Lower lobe of right lung (tissue), 2 donors: ENCODE data around the gene RANBP1. TPM values are rescaled to one million over a fixed set of nuclear protein-coding genes. Genes with fewer than 3 reads are reported as not detected.
A peak's percentile ranks its signal among the peaks of the same experiment; 100 is the strongest.

ENCODE experiments used
- ATAC-seq, 2 donors: fragments of 200-7000 bp; cut with Tn5 transposase; one replicate each; pipeline ENCODE4 v1.9.1; 2020 to 2022; ENCODE audit warnings: mild to moderate bottlenecking in 2 of 2, moderate library complexity in 2 of 2
- DNase-seq: peaks from one replicate; pipeline ENCODE4 v3.0.0-alpha.2; 2020
- H3K27ac ChIP-seq: fragments of 200-600 bp; one replicate; pipeline ENCODE4 v1.8.0; 2022
- H3K27me3 ChIP-seq: fragments of 200-600 bp; one replicate; pipeline ENCODE4 v1.8.0; 2022; ENCODE audit warnings: low read depth
- H3K36me3 ChIP-seq: fragments of 200-600 bp; one replicate; pipeline ENCODE4 v1.8.0; 2022; ENCODE audit warnings: mild to moderate bottlenecking
- H3K4me1 ChIP-seq: fragments of 200-600 bp; one replicate; pipeline ENCODE4 v1.8.0; 2022
- H3K4me3 ChIP-seq: fragments of 200-600 bp; one replicate; pipeline ENCODE4 v1.8.0; 2022; ENCODE audit warnings: mild to moderate bottlenecking
- H3K9me3 ChIP-seq: fragments of 200-600 bp; one replicate; pipeline ENCODE4 v1.8.0; 2022
- intact Hi-C: fragments of 100-400 bp; cut with DNase I; formaldehyde crosslinking; loops from one replicate; pipeline ENCODE4 v1.11.0; 2022
- total RNA-seq: library from RNA; stranded (reverse); fragmentation: NEBNext Ultra II Directional; extraction: Animal tissue kit (Norgen Biotek cat#: 25700); gene quantifications from one replicate; pipeline ENCODE4 v1.2.1, GENCODE V29; 2021
- TF ChIP-seq, protein P1 (sequence below): fragments of 200-600 bp; IDR thresholded peaks from one replicate; pipeline ENCODE4 v1.8.0; 2022; ENCODE audit warnings: antibody characterized with exemption, mild to moderate bottlenecking
- donor health status: DM: no; HTN: yes; CAD: no; lungs with severe emphysema.

RANBP1 gene
- total RNA-seq, 1 donor from 2014 or later = 58.3 TPM

DNA sequence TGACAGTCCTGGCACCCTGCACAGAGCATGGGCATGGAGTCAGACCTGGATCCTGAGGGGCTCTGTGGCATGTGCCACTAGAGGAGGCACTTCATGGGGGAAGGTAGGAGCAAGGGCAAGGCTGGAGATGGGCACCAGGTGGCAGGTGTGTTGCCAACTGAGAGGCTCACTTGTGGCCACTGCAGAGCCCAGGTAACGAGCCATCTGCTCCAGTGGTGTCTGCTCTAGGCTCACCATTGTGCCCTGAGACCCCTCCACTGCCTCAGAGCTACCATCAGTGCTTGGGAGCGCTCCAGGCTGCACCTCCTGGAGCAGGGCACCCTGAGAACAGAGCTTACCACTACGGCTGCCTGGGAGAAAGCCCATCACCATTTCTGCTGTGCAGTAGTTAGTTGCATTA lies 14.4 kb downstream of the RANBP1 start:
- Histone ChIP-seq H3K4me3 (peak overlapping the region; percentile 92), H3K36me3 (peaks cover 24% of the 10 kb centered on the region), H3K27me3 (no peaks in the 10 kb centered on the region), H3K27ac (peak overlapping the region; percentile 95), H3K4me1 (peaks cover 36% of the 10 kb centered on the region), H3K9me3 (no peaks in the 10 kb centered on the region)
- DNase-seq (no peak), ATAC-seq (no peak)
- TF ChIP-seq, protein P1, sequence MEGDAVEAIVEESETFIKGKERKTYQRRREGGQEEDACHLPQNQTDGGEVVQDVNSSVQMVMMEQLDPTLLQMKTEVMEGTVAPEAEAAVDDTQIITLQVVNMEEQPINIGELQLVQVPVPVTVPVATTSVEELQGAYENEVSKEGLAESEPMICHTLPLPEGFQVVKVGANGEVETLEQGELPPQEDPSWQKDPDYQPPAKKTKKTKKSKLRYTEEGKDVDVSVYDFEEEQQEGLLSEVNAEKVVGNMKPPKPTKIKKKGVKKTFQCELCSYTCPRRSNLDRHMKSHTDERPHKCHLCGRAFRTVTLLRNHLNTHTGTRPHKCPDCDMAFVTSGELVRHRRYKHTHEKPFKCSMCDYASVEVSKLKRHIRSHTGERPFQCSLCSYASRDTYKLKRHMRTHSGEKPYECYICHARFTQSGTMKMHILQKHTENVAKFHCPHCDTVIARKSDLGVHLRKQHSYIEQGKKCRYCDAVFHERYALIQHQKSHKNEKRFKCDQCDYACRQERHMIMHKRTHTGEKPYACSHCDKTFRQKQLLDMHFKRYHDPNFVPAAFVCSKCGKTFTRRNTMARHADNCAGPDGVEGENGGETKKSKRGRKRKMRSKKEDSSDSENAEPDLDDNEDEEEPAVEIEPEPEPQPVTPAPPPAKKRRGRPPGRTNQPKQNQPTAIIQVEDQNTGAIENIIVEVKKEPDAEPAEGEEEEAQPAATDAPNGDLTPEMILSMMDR = no peak
- intact Hi-C loops = no loop called here

DNA sequence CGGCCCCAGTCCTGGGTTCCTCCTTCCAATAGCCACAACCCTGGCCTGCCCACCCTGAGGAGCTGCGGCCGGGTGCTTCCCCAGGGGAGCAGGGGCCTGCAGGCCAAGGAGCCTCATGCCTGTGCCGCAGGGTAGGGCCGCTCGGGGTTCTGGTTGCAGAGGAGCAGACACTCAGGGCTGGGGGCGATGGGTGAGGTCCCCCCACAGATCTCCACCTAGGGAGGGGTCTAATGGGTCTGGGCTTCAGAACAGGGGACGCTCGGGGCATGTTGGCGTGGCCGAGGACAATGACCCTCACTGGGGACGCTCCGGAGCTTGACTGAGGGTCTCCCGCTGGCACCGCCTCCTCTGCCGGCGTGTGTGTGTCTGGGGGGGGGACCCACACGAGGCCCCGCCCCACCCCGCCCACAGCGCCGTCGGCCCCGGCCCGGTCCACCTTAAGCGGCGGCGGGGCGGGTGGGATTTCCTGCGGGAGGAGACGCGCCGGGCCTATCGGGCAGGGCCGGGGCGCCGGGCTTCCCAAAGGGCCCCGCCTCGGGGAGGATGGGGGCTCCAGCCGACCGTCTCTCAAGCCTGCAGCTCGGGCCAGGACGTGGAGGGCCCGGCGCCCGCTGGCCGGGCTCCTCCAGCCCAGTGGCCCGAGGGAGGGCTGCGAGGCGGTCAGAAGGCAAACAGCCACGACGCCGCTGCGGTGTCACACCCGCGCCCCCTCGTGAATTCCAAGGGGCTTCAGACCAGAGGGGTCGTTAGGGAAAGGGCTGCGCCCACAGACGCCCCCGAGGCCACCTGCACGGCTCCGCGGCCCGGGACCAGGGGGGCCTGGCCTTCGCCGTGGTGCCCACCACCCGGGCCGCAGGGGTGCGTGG lies 15.1 kb downstream of the RANBP1 start:
- peaks cover 17% of the 10 kb centered on the region for H3K36me3 ChIP-seq
- TF ChIP-seq, protein P1 = no peak
- peak overlapping the region; percentile 95 for H3K27ac ChIP-seq
- DNase-seq = peak; percentile 92
- H3K4me1 ChIP-seq = peaks cover 42% of the 10 kb centered on the region
- intact Hi-C loops = no loop called here
- H3K27me3 ChIP-seq = no peaks in the 10 kb centered on the region
- ATAC-seq = peak; percentile 91 to 95
- peak overlapping the region; percentile 92 for H3K4me3 ChIP-seq
- no peaks in the 10 kb centered on the region for H3K9me3 ChIP-seq

DNA sequence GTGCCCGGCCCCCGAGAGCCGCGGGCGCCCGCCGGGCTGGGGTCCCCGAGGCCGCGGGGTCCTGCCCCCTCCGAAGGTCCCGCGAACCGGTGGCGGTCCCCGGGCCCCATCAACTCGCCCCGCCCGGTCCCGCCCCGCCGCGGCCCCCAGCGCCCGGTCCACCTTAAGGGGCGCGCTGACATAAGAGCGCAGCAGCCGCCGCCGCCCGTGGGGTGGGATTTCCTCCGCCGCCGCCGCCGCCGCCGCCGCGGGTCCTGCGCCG lies 15.6 kb downstream of the RANBP1 start, which contains the start of gene ZDHHC8:
Gene ZDHHC8 (plus strand): TSS at position 208 of the 262 bp plus-strand sequence. CDS start 144 bp downstream, outside the sequence.
- Histone ChIP-seq H3K27me3 (no peaks in the 10 kb centered on the region), H3K27ac (peak within 1 kb of the TSS; percentile 95), H3K4me3 (peak within 1 kb of the TSS; percentile 93), H3K36me3 (peaks cover 12% of the 10 kb centered on the region), H3K9me3 (no peaks in the 10 kb centered on the region), H3K4me1 (peaks cover 47% of the 10 kb centered on the region)
- TF ChIP-seq, protein P1 = no peak
- no peak for DNase-seq
- peak; percentile 60 to 82 for ATAC-seq
- intact Hi-C loops = no loop called here

DNA sequence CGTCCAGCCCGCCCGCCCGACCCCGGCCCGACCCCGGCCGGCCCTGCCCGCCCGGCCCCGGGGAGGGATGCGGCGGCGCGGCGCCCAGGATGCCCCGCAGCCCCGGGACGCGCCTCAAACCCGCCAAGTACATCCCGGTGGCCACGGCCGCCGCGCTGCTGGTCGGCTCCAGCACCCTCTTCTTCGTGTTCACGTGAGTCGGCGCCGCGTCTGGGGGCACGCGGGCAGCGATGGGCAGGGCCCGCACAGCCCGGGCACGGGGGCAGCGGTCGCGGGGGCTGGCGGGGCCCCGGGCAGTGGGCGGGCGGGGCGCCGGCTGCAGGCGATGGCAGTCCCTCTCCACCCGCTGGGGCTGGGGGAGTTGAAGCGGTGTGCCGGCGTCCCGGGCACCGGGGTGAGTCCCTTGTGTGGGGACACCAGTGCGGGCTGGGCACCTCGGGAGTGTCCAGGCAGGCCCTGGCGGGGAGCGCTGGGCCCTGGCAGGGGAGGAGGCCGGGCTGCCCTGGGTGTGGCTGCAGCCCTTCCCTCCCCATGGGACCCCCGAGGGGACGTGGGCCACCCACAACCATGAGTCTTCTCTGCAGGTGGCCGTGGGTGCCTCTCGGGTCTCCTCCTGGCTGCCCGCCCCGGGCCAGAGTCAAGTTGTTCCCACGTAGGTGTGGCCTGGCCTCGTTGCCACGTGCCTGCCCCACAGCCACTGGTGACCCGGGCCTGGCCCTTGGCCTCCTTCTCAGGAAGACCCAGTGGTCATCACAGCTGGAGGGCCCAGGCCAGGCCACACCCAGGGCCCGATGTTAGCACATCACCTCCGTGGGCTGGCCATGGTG lies 16.2 kb downstream of the RANBP1 start:
- peak; percentile 79 for DNase-seq
- peak overlapping the region; percentile 93 for H3K4me3 ChIP-seq
- no peaks in the 10 kb centered on the region for H3K27me3 ChIP-seq
- peaks cover 52% of the 10 kb centered on the region for H3K4me1 ChIP-seq
- intact Hi-C loops = no loop called here
- peak overlapping the region; percentile 82 for H3K27ac ChIP-seq
- peaks cover 6% of the 10 kb centered on the region for H3K36me3 ChIP-seq
- no peaks in the 10 kb centered on the region for H3K9me3 ChIP-seq
- TF ChIP-seq, protein P1 = no peak
- peak; percentile 30 to 32 for ATAC-seq

- TF ChIP-seq, protein P1 = no peak
- ATAC-seq (no peak), DNase-seq (no peak)
- Histone ChIP-seq H3K27ac (peak overlapping the region; percentile 82), H3K4me3 (peak overlapping the region; percentile 93), H3K27me3 (no peaks in the 10 kb centered on the region), H3K36me3 (no peaks in the 10 kb centered on the region), H3K9me3 (no peaks in the 10 kb centered on the region), H3K4me1 (peaks cover 59% of the 10 kb centered on the region)
- intact Hi-C loops = no loop called here
Measured at GRCh38 chr22:20132686-20133246, 16.9 kb downstream of the RANBP1 start.
